Colonic mucosa (tissue), 4 donors: ENCODE data around the gene GRPR. TPM values are rescaled to one million over a fixed set of nuclear protein-coding genes. Genes with fewer than 3 reads are reported as not detected.

Experiments used
- DNase-seq: peaks from one replicate; pipeline ENCODE4 v3.0.0-alpha.2; 2020
- H3K27ac ChIP-seq: fragments of 200-600 bp; one replicate; pipeline ENCODE4 v1.8.0; 2021
- H3K27me3 ChIP-seq: fragments of 200-600 bp; one replicate; pipeline ENCODE4 v1.8.0; 2021
- H3K36me3 ChIP-seq: fragments of 200-600 bp; one replicate; pipeline ENCODE4 v1.8.0; 2021
- H3K4me1 ChIP-seq: fragments of 200-600 bp; one replicate; pipeline ENCODE4 v1.8.0; 2021; ENCODE audit warnings: mild to moderate bottlenecking
- H3K4me3 ChIP-seq: fragments of 200-600 bp; one replicate; pipeline ENCODE4 v1.8.0; 2021
- H3K9ac ChIP-seq, 2 donors: one replicate each; pipeline ENCODE4 v1.7.0; 2013; ENCODE audit warnings: control low read depth in 2 of 2, low read depth in 2 of 2, low read length in 2 of 2
- H3K9me3 ChIP-seq: fragments of 200-600 bp; one replicate; pipeline ENCODE4 v1.8.0; 2021
- intact Hi-C: fragments of 100-400 bp; cut with DNase I; formaldehyde crosslinking; loops from one replicate; pipeline ENCODE4 v1.14.1; 2022
- total RNA-seq, 2 donors: library from RNA; stranded (reverse); fragmentation: NEBNext Ultra II Directional in 1 of 2; extraction: Animal tissue kit (Norgen Biotek cat#: 25700) in 1 of 2; gene quantifications; one replicate each; pipeline ENCODE4 v1.2.1, GENCODE V29; 2021
- TF ChIP-seq, protein P1 (sequence below): fragments of 200-600 bp; IDR thresholded peaks from one replicate; pipeline ENCODE4 v1.8.0; 2022; ENCODE audit warnings: antibody characterized with exemption, mild to moderate bottlenecking
- donor health status: healthy.
- donor health status: DM: no; HTN: no; CAD: no.
- donor health status: DM: no; HTN: no; CAD: no.

Gene GRPR
- total RNA-seq, 2 donors from 2014 or later, result not detected

DNA sequence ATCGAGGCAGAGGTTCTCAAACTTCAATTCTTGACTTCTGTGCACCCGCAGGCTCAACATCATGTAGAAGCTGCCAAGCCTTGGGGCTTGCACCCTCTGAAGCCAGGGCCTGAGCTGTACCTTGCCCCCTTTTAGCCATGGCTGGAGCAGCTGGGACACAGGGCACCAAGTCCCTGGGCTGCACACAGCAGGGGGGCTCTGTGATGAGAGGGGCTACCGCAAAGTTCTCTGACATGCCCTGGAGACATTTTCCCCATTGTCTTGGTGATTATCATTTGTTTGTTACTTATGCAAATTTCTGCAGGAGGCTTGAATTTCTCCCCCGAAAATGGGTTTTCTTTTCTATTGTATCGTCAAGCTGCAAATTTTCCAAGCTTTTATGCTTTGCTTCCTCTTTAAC lies 39.0 kb downstream of the GRPR start:
- H3K27me3 ChIP-seq, result no peaks in the 10 kb centered on the region
- TF ChIP-seq, protein P1, sequence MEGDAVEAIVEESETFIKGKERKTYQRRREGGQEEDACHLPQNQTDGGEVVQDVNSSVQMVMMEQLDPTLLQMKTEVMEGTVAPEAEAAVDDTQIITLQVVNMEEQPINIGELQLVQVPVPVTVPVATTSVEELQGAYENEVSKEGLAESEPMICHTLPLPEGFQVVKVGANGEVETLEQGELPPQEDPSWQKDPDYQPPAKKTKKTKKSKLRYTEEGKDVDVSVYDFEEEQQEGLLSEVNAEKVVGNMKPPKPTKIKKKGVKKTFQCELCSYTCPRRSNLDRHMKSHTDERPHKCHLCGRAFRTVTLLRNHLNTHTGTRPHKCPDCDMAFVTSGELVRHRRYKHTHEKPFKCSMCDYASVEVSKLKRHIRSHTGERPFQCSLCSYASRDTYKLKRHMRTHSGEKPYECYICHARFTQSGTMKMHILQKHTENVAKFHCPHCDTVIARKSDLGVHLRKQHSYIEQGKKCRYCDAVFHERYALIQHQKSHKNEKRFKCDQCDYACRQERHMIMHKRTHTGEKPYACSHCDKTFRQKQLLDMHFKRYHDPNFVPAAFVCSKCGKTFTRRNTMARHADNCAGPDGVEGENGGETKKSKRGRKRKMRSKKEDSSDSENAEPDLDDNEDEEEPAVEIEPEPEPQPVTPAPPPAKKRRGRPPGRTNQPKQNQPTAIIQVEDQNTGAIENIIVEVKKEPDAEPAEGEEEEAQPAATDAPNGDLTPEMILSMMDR, result no peak

DNA sequence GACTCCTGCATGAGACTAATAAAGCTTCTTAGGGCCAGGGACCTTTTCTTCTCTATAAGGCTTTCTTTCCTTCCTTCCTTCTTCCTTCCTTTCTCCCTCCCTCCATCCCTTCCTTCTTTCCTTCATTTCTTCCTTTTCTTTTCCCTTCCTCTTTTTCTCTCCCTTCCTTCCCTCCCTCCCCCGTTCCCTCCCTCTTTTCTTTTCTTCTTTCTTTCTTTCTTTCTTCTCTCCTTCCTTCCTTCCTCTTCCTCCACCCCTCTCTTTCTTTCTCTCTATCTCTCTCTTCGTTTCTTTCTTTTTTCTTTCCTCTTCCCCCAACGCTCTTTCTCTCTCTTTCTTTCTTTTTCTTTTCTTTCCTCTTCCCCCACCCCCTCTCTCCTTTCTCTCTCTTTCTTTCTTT lies 41.4 kb downstream of the GRPR start:
- no peak for DNase-seq
- no peak overlapping the region for H3K27ac ChIP-seq
- H3K9ac ChIP-seq, result no peak overlapping the region
- no peaks in the 10 kb centered on the region for H3K27me3 ChIP-seq
- TF ChIP-seq, protein P1, result no peak
- no peaks in the 10 kb centered on the region for H3K4me1 ChIP-seq
- no peaks in the 10 kb centered on the region for H3K36me3 ChIP-seq
- no peak overlapping the region for H3K4me3 ChIP-seq
- intact Hi-C loops, result no loop called here
- H3K9me3 ChIP-seq, result no peaks in the 10 kb centered on the region

More for the DNA sequence above, 39.0 kb downstream of the GRPR start:
- intact Hi-C loops, result no loop called here
- no peak overlapping the region for H3K27ac ChIP-seq
- H3K4me3 ChIP-seq, result no peak overlapping the region
- H3K4me1 ChIP-seq, result no peaks in the 10 kb centered on the region
- H3K9me3 ChIP-seq, result no peaks in the 10 kb centered on the region
- no peak overlapping the region for H3K9ac ChIP-seq
- H3K36me3 ChIP-seq, result no peaks in the 10 kb centered on the region
- no peak for DNase-seq

DNA sequence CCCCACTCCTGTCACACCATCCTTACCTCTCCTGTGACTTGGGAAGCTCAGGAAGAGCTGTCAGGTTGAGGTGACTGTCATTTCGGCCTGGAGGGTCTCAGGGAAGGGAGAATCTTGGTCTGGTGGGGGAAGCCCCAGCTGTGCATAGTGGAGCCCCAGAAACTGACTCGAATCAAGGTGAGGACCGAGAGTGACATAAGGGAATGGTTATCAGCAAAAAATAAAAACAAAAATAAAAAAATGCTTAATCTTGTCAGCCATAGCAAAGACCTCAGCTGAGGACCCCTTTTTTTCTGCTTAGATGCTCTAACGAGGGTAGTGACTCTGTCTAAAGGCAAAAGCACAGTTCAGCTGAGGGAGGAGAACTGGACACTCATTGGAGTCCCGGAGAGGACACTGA lies 43.8 kb downstream of the GRPR start, which contains the start of gene MAGEB17:
TSS of gene MAGEB17 (plus strand) at position 301 of the 400 bp plus-strand sequence. CDS start 2,902 bp downstream, outside the sequence.
- Histone ChIP-seq H3K4me3 (no peak within 1 kb of the TSS), H3K4me1 (no peaks in the 10 kb centered on the region), H3K36me3 (no peaks in the 10 kb centered on the region), H3K27ac (no peak within 1 kb of the TSS), H3K9ac (no peak within 1 kb of the TSS), H3K9me3 (no peaks in the 10 kb centered on the region), H3K27me3 (no peaks in the 10 kb centered on the region)
- TF ChIP-seq, protein P1, result no peak
- intact Hi-C loops, result no loop called here
- DNase-seq, result no peak

DNA sequence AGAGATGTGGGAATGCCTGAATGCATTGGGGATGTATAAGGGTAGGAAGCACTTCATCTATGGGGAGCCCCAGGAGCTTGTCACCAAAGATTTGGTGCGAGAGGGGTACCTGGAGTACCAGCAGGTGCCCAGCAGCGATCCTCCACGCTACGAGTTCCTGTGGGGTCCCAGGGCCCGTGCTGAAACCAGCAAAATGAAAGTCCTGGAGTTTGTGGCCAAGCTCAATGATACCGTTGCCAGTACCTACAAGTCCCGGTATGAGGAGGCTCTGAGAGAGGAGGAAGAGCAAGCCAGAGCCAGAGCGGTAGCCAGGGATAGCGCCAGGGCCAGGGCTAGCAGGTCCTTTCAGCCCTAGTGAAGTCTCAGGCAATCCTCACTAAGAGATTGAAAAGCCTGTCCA lies 47.7 kb downstream of the GRPR start:
- H3K4me3 ChIP-seq, result no peak overlapping the region
- intact Hi-C loops, result no loop called here
- H3K9ac ChIP-seq, result no peak overlapping the region
- H3K27me3 ChIP-seq, result no peaks in the 10 kb centered on the region
- TF ChIP-seq, protein P1, result no peak
- no peaks in the 10 kb centered on the region for H3K9me3 ChIP-seq
- no peaks in the 10 kb centered on the region for H3K4me1 ChIP-seq
- H3K27ac ChIP-seq, result no peak overlapping the region
- DNase-seq, result no peak
- H3K36me3 ChIP-seq, result no peaks in the 10 kb centered on the region

DNA sequence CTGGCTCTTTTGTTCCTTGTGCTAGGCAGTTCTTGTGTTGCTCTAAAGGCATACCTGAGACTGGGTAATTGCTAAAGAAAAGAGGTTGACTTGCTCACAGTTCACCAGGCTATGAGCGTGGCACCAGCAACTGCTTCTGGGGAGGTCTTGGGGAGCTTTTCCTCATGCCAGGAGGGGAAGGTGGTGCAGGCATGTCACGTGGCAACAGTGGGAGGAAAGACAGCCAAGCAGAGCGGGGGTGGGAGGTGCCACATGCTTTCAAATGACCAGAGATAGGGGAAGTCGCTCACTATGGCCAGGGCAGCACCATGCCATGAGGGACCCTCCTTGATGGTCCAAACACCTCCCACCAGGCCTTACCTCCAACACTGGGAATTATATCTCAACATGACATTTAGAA lies 48.6 kb downstream of the GRPR start:
- no peaks in the 10 kb centered on the region for H3K4me1 ChIP-seq
- intact Hi-C loops, result no loop called here
- no peaks in the 10 kb centered on the region for H3K9me3 ChIP-seq
- no peak overlapping the region for H3K4me3 ChIP-seq
- TF ChIP-seq, protein P1, result no peak
- no peak for DNase-seq
- H3K9ac ChIP-seq, result no peak overlapping the region
- H3K27ac ChIP-seq, result no peak overlapping the region
- H3K36me3 ChIP-seq, result no peaks in the 10 kb centered on the region
- no peaks in the 10 kb centered on the region for H3K27me3 ChIP-seq
